Prostate gland (tissue), 2 donors: Measurements from ENCODE around the gene HNRNPDL. TPM values are rescaled to one million over a fixed set of nuclear protein-coding genes. Genes with fewer than 3 reads are reported as not detected.
"Not testable (repeated sequence)": the region's sequence is repeated elsewhere in the genome, so short reads cannot be mapped to it uniquely, and the experiment has no call there.

Experiments used
- DNase-seq: peaks from one replicate; pipeline ENCODE4 v3.0.0-alpha.2; 2019; ENCODE audit warnings: low spot score
- H3K27ac ChIP-seq, 2 donors: fragments of 200-600 bp; sonication (generic); 2 replicates each; pipeline ENCODE4 v1.5.1; 2017 to 2019
- H3K27me3 ChIP-seq: fragments of 200-600 bp; sonication (generic); replicated peaks from 2 replicates; pipeline ENCODE4 v1.5.1; 2019; ENCODE audit not compliant: insufficient read depth
- H3K36me3 ChIP-seq, 2 donors: fragments of 200-600 bp; sonication (generic); 1 replicate in 1 of 2; 2 replicates in 1 of 2; pipeline versions ENCODE4 v1.5.1 to v1.8.1; 2017 to 2019
- H3K4me1 ChIP-seq: fragments of 200-600 bp; sonication (generic); replicated peaks from 2 replicates; pipeline ENCODE4 v1.5.1; 2019
- H3K4me3 ChIP-seq, 2 donors: fragments of 200-600 bp; sonication (generic); 2 replicates each; pipeline ENCODE4 v1.5.1; 2017 to 2019
- H3K9me3 ChIP-seq: fragments of 200-600 bp; sonication (generic); 2 replicates; pipeline ENCODE4 v1.5.1; 2017
- POLR2A ChIP-seq: fragments of 450-650 bp; IDR thresholded peaks from one replicate; pipeline ENCODE4 v1.6.1; 2016; ENCODE audit warnings: antibody characterized with exemption, mild to moderate bottlenecking
- POLR2AphosphoS5 ChIP-seq: sonication (generic); formaldehyde crosslinking; IDR thresholded peaks from one replicate; pipeline ENCODE4 v1.6.1; 2017; ENCODE audit warnings: antibody characterized with exemption
- WGBS: methylation state at CpG from one replicate; pipeline ENCODE4 v1.1.5; 2018; 5-methylcytosine and 5-hydroxymethylcytosine counted together
- intact Hi-C: fragments of 100-400 bp; cut with DNase I; formaldehyde crosslinking; loops from one replicate; pipeline ENCODE4 v1.14.2; 2022
- total RNA-seq, 2 donors: library from RNA; depleted of rRNA; stranded (reverse); fragments of >200 nt; gene quantifications; one replicate each; pipeline ENCODE4 v1.1.0, GENCODE V29; 2016
- TF ChIP-seq, protein P1 (sequence below), 4 experiments: fragments of 200-600 bp in 2 of 4; fragments of 450-650 bp in 2 of 4; sonication (generic) in 2 of 4; IDR thresholded peaks; 1 replicate in 3 of 4; 2 replicates in 1 of 4; pipeline ENCODE4 v1.5.1; 2016 to 2019; ENCODE audit warnings: antibody characterized with exemption in 4 of 4, mild to moderate bottlenecking in 2 of 4, moderate library complexity in 2 of 4

HNRNPDL gene
- total RNA-seq, 2 donors from 2014 or later: 158 to 177 TPM

DNA sequence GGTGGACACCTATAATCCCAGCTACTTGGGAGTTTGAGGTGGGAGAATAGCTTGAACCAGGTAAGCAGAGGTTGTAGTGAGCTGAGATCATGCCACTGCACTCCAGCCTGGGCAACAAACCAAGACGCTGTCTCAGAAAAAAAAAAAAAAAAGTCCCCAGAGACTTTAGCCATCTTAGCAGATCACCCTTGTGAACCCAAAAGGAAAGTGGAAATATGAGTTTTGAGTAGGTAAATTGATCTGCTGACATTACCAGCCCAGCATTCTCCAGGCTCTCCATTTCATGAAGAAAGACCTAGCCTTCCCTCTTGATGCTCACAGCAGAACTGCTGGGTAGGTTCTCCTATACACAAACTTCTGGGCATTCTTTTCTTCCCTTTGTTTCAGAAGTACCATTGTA, 32.0 kb downstream of the HNRNPDL start:
- H3K9me3 ChIP-seq: no peaks in the 10 kb centered on the region
- H3K4me1 ChIP-seq: no peaks in the 10 kb centered on the region
- WGBS: 83% methylated on average over 1 of the region's 1 CpG
- TF ChIP-seq, protein P1, sequence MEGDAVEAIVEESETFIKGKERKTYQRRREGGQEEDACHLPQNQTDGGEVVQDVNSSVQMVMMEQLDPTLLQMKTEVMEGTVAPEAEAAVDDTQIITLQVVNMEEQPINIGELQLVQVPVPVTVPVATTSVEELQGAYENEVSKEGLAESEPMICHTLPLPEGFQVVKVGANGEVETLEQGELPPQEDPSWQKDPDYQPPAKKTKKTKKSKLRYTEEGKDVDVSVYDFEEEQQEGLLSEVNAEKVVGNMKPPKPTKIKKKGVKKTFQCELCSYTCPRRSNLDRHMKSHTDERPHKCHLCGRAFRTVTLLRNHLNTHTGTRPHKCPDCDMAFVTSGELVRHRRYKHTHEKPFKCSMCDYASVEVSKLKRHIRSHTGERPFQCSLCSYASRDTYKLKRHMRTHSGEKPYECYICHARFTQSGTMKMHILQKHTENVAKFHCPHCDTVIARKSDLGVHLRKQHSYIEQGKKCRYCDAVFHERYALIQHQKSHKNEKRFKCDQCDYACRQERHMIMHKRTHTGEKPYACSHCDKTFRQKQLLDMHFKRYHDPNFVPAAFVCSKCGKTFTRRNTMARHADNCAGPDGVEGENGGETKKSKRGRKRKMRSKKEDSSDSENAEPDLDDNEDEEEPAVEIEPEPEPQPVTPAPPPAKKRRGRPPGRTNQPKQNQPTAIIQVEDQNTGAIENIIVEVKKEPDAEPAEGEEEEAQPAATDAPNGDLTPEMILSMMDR (IDR thresholded peaks at IDR 0.05): no peak
- TF ChIP-seq POLR2A: no peak
- no peak for TF ChIP-seq POLR2AphosphoS5
- intact Hi-C loops: no loop called here
- no peak overlapping the region for H3K4me3 ChIP-seq
- H3K27me3 ChIP-seq: no peaks in the 10 kb centered on the region
- DNase-seq: no peak
- no peak overlapping the region for H3K27ac ChIP-seq
- H3K36me3 ChIP-seq: no peaks in the 10 kb centered on the region

DNA sequence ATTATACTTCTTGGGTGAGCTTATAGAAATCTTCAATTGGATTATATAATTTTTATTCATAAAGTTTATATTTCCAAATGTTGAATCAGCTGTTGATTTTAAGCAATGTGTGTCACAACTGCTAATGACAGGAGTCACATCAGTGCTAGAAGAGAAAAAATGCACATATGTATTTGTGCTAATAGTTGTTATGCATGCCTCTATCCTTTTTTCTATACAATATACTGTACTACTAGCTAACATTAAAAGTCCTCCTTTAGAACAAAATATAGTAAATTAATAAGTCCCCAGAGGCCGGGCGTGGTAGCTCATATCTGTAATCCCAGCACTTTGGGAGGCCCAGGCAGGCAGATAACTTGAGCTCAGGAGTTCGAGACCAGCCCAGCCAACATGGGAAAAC, 32.7 kb downstream of the HNRNPDL start:
- Histone ChIP-seq H3K27me3 (no peaks in the 10 kb centered on the region), H3K36me3 (no peaks in the 10 kb centered on the region), H3K27ac (no peak overlapping the region), H3K9me3 (no peaks in the 10 kb centered on the region), H3K4me3 (no peak overlapping the region), H3K4me1 (no peaks in the 10 kb centered on the region)
- DNase-seq: no peak
- intact Hi-C loops: no loop called here
- TF ChIP-seq, protein P1 (IDR thresholded peaks at IDR 0.05): no peak
- TF ChIP-seq POLR2AphosphoS5: no peak
- TF ChIP-seq POLR2A: no peak
- 88% methylated on average over 3 of the region's 3 CpGs for WGBS

DNA sequence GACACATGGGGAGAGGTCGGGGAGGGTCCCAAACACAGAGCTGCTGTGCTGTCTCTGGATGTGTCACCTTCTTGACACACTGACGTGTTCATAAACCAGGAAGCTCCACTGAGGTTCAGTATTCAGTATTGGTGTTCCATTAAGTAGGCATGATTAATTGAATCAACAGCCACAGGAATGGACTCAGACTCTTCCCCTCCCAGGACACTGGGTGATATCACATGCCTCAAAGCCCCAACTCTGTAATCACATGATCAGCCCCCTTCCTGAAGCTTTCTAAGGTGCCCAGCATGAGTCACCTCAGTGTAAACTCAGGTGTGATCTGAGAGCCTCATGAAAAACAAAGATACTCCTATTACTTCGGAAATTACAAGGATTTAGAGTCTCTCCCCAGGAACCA, 35.4 kb downstream of the HNRNPDL start:
- H3K27me3 ChIP-seq: no peaks in the 10 kb centered on the region
- no peaks in the 10 kb centered on the region for H3K9me3 ChIP-seq
- H3K36me3 ChIP-seq: no peaks in the 10 kb centered on the region
- H3K4me1 ChIP-seq: no peaks in the 10 kb centered on the region
- WGBS: 73% methylated on average over 3 of the region's 3 CpGs
- no peak for TF ChIP-seq POLR2A
- no peak for TF ChIP-seq POLR2AphosphoS5
- TF ChIP-seq, protein P1 (IDR thresholded peaks at IDR 0.05): no peak
- H3K4me3 ChIP-seq: no peak overlapping the region
- no peak overlapping the region for H3K27ac ChIP-seq
- no peak for DNase-seq
- intact Hi-C loops: no loop called here

DNA sequence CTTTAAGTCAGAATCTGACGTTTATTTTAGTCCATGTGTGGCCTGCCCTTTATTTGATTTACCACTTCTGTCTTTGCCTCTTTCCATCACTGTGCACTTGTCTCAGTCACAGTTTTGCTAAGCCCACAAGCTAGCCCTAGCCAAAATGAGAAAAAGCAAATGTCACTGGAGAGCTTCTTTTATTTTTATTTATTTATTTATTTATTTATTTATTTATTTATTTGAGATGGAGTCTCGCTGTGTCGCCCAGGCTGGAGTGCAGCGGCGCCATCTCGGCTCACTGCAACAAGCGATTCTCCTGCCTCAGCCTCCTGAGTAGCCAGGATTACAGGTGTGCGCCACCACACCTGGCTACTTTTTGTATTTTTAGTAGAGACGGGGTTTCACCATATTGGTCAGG, 40.2 kb downstream of the HNRNPDL start:
- intact Hi-C loops, H3K27ac ChIP-seq, H3K27me3 ChIP-seq, H3K36me3 ChIP-seq, DNase-seq, H3K4me1 ChIP-seq, H3K4me3 ChIP-seq, H3K9me3 ChIP-seq: not testable (repeated sequence)
- 93% methylated on average over 9 of the region's 9 CpGs for WGBS

DNA sequence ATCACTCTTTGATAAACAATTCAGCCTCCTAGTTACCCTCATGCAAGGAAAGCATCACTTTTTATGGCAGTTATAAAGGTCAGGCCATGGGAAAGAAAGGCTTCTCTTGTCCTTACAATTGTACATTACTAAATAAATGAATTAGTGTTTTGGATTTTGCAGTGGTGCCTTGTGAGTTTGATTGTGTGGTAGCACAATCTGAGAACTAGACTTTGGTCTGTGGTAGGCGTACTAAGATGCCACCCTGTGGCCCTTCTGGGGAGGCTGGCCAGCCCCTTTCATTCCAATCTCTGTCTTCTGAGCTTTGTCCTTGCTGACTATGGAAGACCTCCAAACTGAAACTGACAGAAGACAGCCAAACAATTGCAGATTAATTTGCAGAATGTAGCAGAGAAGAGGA, 41.9 kb downstream of the HNRNPDL start:
- no peak for DNase-seq
- no peaks in the 10 kb centered on the region for H3K9me3 ChIP-seq
- TF ChIP-seq, protein P1 (IDR thresholded peaks at IDR 0.05): no peak
- no peak for TF ChIP-seq POLR2AphosphoS5
- TF ChIP-seq POLR2A: no peak
- H3K27ac ChIP-seq: no peak overlapping the region
- no peaks in the 10 kb centered on the region for H3K36me3 ChIP-seq
- H3K4me1 ChIP-seq: no peaks in the 10 kb centered on the region
- no peaks in the 10 kb centered on the region for H3K27me3 ChIP-seq
- no peak overlapping the region for H3K4me3 ChIP-seq
- WGBS: 82% methylated on average over 1 of the region's 1 CpG
- intact Hi-C loops: no loop called here

DNA sequence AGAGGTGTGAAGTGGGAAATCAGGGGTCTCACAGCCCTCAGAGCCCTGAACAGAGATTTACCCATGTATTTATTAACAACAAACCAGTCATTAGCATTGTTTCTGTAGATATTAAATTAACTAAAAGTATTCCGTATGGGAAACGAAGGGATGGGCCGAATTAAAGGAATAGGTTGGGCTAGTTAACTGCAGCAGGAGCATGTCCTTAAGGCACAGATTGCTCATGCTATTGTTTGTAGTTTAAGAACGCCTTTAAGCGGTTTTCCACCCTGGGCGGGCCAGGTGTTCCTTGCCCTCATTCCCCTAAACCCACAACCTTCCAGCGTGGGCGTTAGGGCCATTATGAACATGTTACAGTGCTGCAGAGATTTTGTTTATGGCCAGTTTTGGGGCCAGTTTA, 44.0 kb downstream of the HNRNPDL start:
- intact Hi-C loops, H3K4me1 ChIP-seq, DNase-seq, H3K36me3 ChIP-seq, H3K27ac ChIP-seq, H3K9me3 ChIP-seq, H3K4me3 ChIP-seq, H3K27me3 ChIP-seq: not testable (repeated sequence)
- 92% methylated on average over 8 of the region's 8 CpGs for WGBS
